Fibroblast of lung (primary cell): Measurements from ENCODE around the gene GFPT2.
A peak's percentile ranks its signal among the peaks of the same experiment; 100 is the strongest.

Source experiments
- CTCF ChIP-seq, 2 donors: IDR thresholded peaks in 1 of 2; conservative IDR thresholded peaks in 1 of 2; 1 replicate in 1 of 2; 2 replicates in 1 of 2; pipeline ENCODE4 v1.5.1; 2011 to 2012; ENCODE audit warnings: low read length in 2 of 2, control low read depth in 1 of 2, inconsistent platforms in 1 of 2, low read depth in 1 of 2, mild to moderate bottlenecking in 1 of 2
- EZH2 ChIP-seq: IDR thresholded peaks from 2 replicates; pipeline ENCODE4 v1.5.1; 2012; ENCODE audit warnings: low read length, control low read depth, mild to moderate bottlenecking; ENCODE audit errors: missing control alignments

- TF ChIP-seq CTCF (conservative IDR thresholded peaks at IDR 0.05 in 1 of 2, IDR thresholded peaks at IDR 0.05 in 1 of 2; ENCODE audit: low read depth in 1 of 2, low read length in 2 of 2) (peak; percentile 59 to 68), EZH2 (no peak)
These were observed 24.6 kb downstream of the GFPT2 start for GRCh38 chr5:180328296-180329137.
